Posterior cingulate gyrus (tissue), 11 donors: ENCODE measurements around the gene WFIKKN1.

Experiments
- DNase-seq, 10 donors: peaks; one replicate each; pipeline versions ENCODE4 v3.0.0 to v3.0.0-alpha.2; 2020 to 2021; ENCODE audit warnings: mixed read lengths in 3 of 10
- intact Hi-C: fragments of 100-400 bp; cut with DNase I; formaldehyde crosslinking; loops from one replicate; pipeline ENCODE4 v1.15.1; 2023

The WFIKKN1 gene

GRCh38 chr16:668519-669171 lies 37.9 kb downstream of the WFIKKN1 start:
- no peak for DNase-seq
- intact Hi-C loops = no loop called here

GRCh38 chr16:669666-670065 lies 38.9 kb downstream of the WFIKKN1 start:
- intact Hi-C loops = no loop called here

GRCh38 chr16:670485-671352 lies 39.9 kb downstream of the WFIKKN1 start:
- no peak for DNase-seq
- intact Hi-C loops = no loop called here

More at GRCh38 chr16:669666-670065, 38.9 kb downstream of the WFIKKN1 start:
- no peak for DNase-seq

GRCh38 chr16:671353-672131 lies 40.8 kb downstream of the WFIKKN1 start:
- intact Hi-C loops = no loop called here

GRCh38 chr16:672371-672770 lies 41.6 kb downstream of the WFIKKN1 start:
- DNase-seq = no peak
- intact Hi-C loops = no loop called here

More at GRCh38 chr16:671353-672131, 40.8 kb downstream of the WFIKKN1 start:
- DNase-seq = no peak

GRCh38 chr16:672851-673250 lies 42.1 kb downstream of the WFIKKN1 start:
- intact Hi-C loops = no loop called here
- no peak for DNase-seq

GRCh38 chr16:673399-673991 lies 42.7 kb downstream of the WFIKKN1 start:
- DNase-seq = no peak
- intact Hi-C loops = no loop called here

GRCh38 chr16:674214-674881 lies 43.6 kb downstream of the WFIKKN1 start:
- no peak for DNase-seq
- intact Hi-C loops = no loop called here

GRCh38 chr16:674968-675883 lies 44.4 kb downstream of the WFIKKN1 start, which contains the start of gene RHBDL1:
Gene RHBDL1 (plus strand): TSS chr16:675671. CDS start chr16:675791, 120 bp downstream.
- DNase-seq = peak in 9 of 10 donors; percentile 45 to 94 (median 60)
- intact Hi-C loops = no loop called here

- intact Hi-C loops = no loop called here
- DNase-seq = no peak
Measured at GRCh38 chr16:675884-676564, 45.2 kb downstream of the WFIKKN1 start.

GRCh38 chr16:676565-676902 lies 45.7 kb downstream of the WFIKKN1 start:
- intact Hi-C loops = no loop called here
- DNase-seq = no peak

- intact Hi-C loops = no loop called here
- DNase-seq = peak in 1 of 10 donors; percentile 69
Measured at GRCh38 chr16:676913-677312, 46.1 kb downstream of the WFIKKN1 start.

GRCh38 chr16:677316-678190 lies 46.8 kb downstream of the WFIKKN1 start:
- intact Hi-C loops = no loop called here
- no peak for DNase-seq

- intact Hi-C loops = no loop called here
- no peak for DNase-seq
Measured at GRCh38 chr16:678209-678857, 47.5 kb downstream of the WFIKKN1 start.

- intact Hi-C loops = no loop called here
- peak in 5 of 10 donors; percentile 40 to 92 (median 43) for DNase-seq
Measured at GRCh38 chr16:678858-679813, 48.4 kb downstream of the WFIKKN1 start.
